VCaP (cell line): Measurements from ENCODE around the gene MRPL42.

Source experiments
- H3K27ac ChIP-seq: fragments of 450-650 bp; 2 replicates; pipeline ENCODE4 v1.5.1; 2017
- CTCF ChIP-seq: fragments of 450-650 bp; conservative IDR thresholded peaks from 2 replicates; pipeline ENCODE4 v1.5.1; 2017; ENCODE audit warnings: mild to moderate bottlenecking, moderate library complexity

The MRPL42 gene

DNA sequence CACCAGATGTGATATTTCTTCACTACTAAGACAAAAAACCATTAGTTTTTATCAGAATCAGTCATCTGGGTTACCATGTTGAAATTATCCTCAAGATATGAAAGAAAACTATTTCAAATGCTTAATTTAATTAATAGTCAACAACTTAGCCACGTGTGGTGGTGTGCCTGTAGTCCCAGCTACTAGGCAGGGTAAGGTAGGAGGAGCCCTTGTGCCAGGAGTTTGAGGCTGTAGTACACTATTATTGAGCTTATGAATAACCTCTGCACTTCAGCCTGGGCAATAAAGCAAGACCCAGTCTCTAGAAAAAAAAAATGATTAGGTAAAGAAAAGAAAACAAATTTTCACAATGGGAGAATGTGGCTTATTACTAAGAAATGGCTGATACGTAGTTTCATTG lies 33.4 kb downstream of the MRPL42 start:
- TF ChIP-seq CTCF = no peak
- H3K27ac ChIP-seq = no peak overlapping the region

DNA sequence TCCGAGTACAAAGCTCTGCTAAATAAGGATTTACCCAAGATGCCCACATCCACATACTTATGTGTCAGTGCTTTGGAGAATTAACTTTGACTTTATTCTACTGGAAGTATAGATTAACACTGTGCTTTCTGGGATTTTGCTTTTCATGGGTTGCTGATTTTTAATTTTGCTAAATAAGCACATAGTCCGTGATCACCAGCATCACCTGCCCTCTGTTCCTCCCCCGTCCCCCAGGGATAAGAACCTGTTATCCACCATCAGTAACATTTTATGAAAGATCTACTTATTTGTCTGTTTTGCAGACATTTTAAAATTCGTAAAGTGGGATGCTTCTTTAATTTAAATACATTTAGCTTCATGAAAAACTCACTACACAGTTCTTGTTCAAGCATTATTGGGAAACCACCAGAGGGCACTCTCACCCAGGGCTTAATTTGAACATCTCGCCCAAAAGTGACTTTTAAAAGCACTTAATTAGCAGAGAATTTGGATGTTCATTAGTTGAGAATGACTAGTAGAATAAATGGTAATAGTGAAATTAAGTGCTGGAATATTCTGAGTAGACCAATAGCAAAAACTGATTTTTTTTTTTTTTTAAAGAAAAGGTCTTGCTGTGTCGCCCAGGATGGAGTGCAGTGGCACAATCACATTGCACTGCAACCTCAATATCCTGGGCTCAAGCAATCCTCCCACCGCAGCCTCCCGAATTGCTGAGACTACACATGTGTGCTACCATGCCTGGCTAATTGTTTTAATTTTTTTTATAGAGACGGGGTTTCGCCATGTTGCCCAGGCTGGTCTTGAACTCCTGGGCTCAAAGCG lies 35.7 kb downstream of the MRPL42 start:
- TF ChIP-seq CTCF = peak; percentile 79

DNA sequence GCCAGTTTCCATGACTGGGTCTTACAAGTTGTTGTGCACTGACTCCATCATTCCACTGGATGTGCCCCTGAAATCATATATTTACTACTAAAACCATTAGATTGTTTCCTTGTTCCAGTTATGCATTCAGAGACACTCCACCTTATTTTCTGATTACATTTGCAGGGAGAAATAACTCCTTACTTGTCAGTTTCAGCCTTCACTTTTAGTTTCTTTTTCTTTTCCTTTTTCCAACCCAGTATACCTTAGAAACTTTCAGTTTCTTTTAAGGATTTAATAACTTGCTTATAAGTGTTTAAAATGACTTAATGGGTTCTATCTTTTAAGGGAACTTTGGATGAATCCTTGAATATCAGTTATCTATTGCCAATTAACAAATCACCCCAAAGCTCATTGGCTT lies 39.9 kb downstream of the MRPL42 start:
- no peak overlapping the region for H3K27ac ChIP-seq
- TF ChIP-seq CTCF = no peak

More for the DNA sequence above, 35.7 kb downstream of the MRPL42 start:
- no peak overlapping the region for H3K27ac ChIP-seq

GRCh38 chr12:93509506-93509905 lies 42.2 kb downstream of the MRPL42 start:
- no peak for TF ChIP-seq CTCF
- H3K27ac ChIP-seq = no peak overlapping the region

GRCh38 chr12:93514853-93515252 lies 47.5 kb downstream of the MRPL42 start:
- no peak overlapping the region for H3K27ac ChIP-seq
- TF ChIP-seq CTCF = no peak

DNA sequence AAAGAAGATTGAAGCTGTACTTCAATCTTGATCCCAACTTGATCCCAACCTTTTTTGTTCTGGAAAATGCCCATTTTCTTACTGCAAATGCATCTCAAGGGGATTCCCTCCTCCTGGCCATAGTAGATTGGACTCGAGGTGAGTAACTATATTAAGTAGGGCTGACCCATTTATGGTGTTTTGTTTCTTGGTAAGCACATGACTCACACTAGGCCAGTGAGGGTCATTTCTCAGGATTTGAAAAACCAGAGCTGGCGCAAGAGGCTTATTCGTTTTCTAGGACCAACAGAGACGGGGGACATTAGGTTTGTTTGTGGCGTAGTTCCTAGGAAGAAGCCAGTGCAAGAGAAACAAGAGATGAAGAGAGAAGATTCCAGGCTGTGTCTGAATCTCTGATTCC lies 51.4 kb downstream of the MRPL42 start:
- no peak overlapping the region for H3K27ac ChIP-seq
- no peak for TF ChIP-seq CTCF

DNA sequence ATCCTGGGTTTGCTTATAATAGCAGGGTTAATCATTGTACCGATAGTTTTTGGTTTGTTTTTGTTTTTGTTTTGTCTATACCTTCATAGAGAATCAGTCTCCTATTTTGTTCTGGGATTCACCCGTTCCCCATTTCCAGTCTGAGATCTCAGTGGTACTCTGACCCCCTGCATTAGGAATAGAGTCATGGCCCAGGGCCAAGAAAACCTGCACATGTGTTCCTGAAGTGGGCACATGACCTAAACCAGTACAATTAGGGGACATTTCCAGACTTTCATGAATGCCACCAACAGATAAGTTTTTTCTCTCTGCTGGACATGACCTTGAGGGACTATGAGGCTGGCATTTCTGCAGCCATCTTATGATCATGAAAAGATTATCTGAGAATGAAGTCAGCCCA lies 52.5 kb downstream of the MRPL42 start:
- no peak overlapping the region for H3K27ac ChIP-seq
- no peak for TF ChIP-seq CTCF
